Stimulated activated CD8-positive, alpha-beta memory T cell treated with anti-CD3 and anti-CD28 coated beads, Interleukin-15, amount 100 ng/mL, for 1 hour (primary cell): Measurements from ENCODE around the gene AHI1.
"Not testable (repeated sequence)": the region's sequence is repeated elsewhere in the genome, so short reads cannot be mapped to it uniquely, and the experiment has no call there.

Experiments
- DNase-seq: peaks from one replicate; pipeline ENCODE4 v3.0.0-alpha.2; 2020; ENCODE audit warnings: low read depth

The AHI1 gene

GRCh38 chr6:135505648-135506047 is 8.1 kb upstream of the AHI1 start:
- no peak for DNase-seq

- no peak for DNase-seq
These were observed 7.7 kb upstream of the AHI1 start for GRCh38 chr6:135505222-135505621.

GRCh38 chr6:135504734-135505133 is 7.2 kb upstream of the AHI1 start:
- no peak for DNase-seq

GRCh38 chr6:135503703-135504475 is 6.3 kb upstream of the AHI1 start:
- no peak for DNase-seq

GRCh38 chr6:135499441-135500340 is 2.2 kb upstream of the AHI1 start:
- DNase-seq = no peak

GRCh38 chr6:135498185-135498841 is 773 bp upstream of the AHI1 start:
- peak; percentile 42 for DNase-seq

- no peak for DNase-seq
These were observed 634 bp downstream of the AHI1 start for GRCh38 chr6:135496800-135497411.

GRCh38 chr6:135493218-135493961 is 4.2 kb downstream of the AHI1 start:
- no peak for DNase-seq

- no peak for DNase-seq
These were observed 7.2 kb downstream of the AHI1 start for GRCh38 chr6:135490381-135490780.

- no peak for DNase-seq
These were observed 9.5 kb downstream of the AHI1 start for GRCh38 chr6:135488023-135488422.

GRCh38 chr6:135483903-135484302 is 13.6 kb downstream of the AHI1 start:
- DNase-seq = not testable (repeated sequence)

GRCh38 chr6:135481783-135482369 is 15.7 kb downstream of the AHI1 start:
- no peak for DNase-seq

- no peak for DNase-seq
These were observed 17.9 kb downstream of the AHI1 start for GRCh38 chr6:135479601-135480000.

GRCh38 chr6:135478626-135479025 is 18.9 kb downstream of the AHI1 start:
- DNase-seq = no peak

GRCh38 chr6:135475292-135475886 is 22.2 kb downstream of the AHI1 start:
- no peak for DNase-seq

- DNase-seq = no peak
These were observed 23.2 kb downstream of the AHI1 start for GRCh38 chr6:135474362-135474761.

GRCh38 chr6:135465903-135466302 is 31.6 kb downstream of the AHI1 start:
- no peak for DNase-seq

- DNase-seq = no peak
These were observed 32.2 kb downstream of the AHI1 start for GRCh38 chr6:135465307-135465706.

GRCh38 chr6:135464634-135465033 is 32.9 kb downstream of the AHI1 start:
- DNase-seq = no peak

GRCh38 chr6:135461208-135461607 is 36.3 kb downstream of the AHI1 start:
- DNase-seq = no peak

GRCh38 chr6:135458051-135458450 is 39.5 kb downstream of the AHI1 start:
- no peak for DNase-seq
